Heart left ventricle (tissue), 16 donors: ENCODE data around the gene ATP11B. TPM values are rescaled to one million over a fixed set of nuclear protein-coding genes. Genes with fewer than 3 reads are reported as not detected.

Experiments
- ATAC-seq, 4 donors: fragments of 200-7000 bp; cut with Tn5 transposase; one replicate each; pipeline ENCODE4 v1.9.1; 2020 to 2022; ENCODE audit warnings: moderate library complexity in 4 of 4, mild to moderate bottlenecking in 3 of 4, moderate number of reproducible peaks in 1 of 4
- DNase-seq, 5 donors: peaks; one replicate each; pipeline ENCODE4 v3.0.0-alpha.2; 2020
- H3K27ac ChIP-seq, 12 donors: fragments of 200-600 bp; sonication (generic) in 4 of 12; one replicate each; pipeline versions ENCODE4 v1.5.0 to v1.8.0; 2016 to 2022; ENCODE audit warnings: mild to moderate bottlenecking in 2 of 12
- H3K27me3 ChIP-seq, 9 donors: fragments of 200-600 bp; sonication (generic) in 2 of 9; one replicate each; pipeline versions ENCODE4 v1.5.1 to v1.8.0; 2016 to 2022; ENCODE audit warnings: mild to moderate bottlenecking in 3 of 9
- H3K36me3 ChIP-seq, 9 donors: fragments of 200-600 bp; sonication (generic) in 2 of 9; one replicate each; pipeline versions ENCODE4 v1.5.0 to v1.8.0; 2018 to 2022; ENCODE audit warnings: mild to moderate bottlenecking in 2 of 9
- H3K4me1 ChIP-seq, 12 donors: fragments of 200-600 bp; sonication (generic) in 4 of 12; one replicate each; pipeline versions ENCODE4 v1.5.0 to v1.8.0; 2016 to 2022; ENCODE audit warnings: mild to moderate bottlenecking in 3 of 12
- H3K4me3 ChIP-seq, 12 donors: fragments of 200-600 bp; sonication (generic) in 4 of 12; one replicate each; pipeline versions ENCODE4 v1.5.0 to v1.8.0; 2017 to 2022; ENCODE audit warnings: mild to moderate bottlenecking in 9 of 12, moderate library complexity in 4 of 12
- H3K9me3 ChIP-seq, 12 donors: fragments of 200-600 bp; sonication (generic) in 4 of 12; one replicate each; pipeline versions ENCODE4 v1.5.0 to v1.8.0; 2016 to 2022; ENCODE audit warnings: mild to moderate bottlenecking in 1 of 12
- POLR2A ChIP-seq, 2 donors: fragments of 450-650 bp; IDR thresholded peaks; one replicate each; pipeline ENCODE4 v1.6.1; 2017; ENCODE audit warnings: antibody characterized with exemption in 2 of 2, mild to moderate bottlenecking in 2 of 2, moderate library complexity in 2 of 2
- WGBS, 4 donors: extraction: QIAGEN DNeasy Blood & Tissue Kit in 2 of 4; methylation state at CpG; one replicate each; pipeline versions ENCODE4 v1.1.5 to v1.1.7; 2013 to 2018; 5-methylcytosine and 5-hydroxymethylcytosine counted together
- intact Hi-C, 10 donors: fragments of 100-400 bp; cut with DNase I; formaldehyde crosslinking; loops; one replicate each; pipeline versions ENCODE4 v1.11.1 to v1.14.2; 2022
- polyA plus RNA-seq, 2 donors: library from polyadenylated mRNA; stranded (reverse); fragments of 200-250 nt; gene quantifications; one replicate each; pipeline ENCODE4 v1.2.3, GENCODE V29; 2013
- total RNA-seq, 9 donors: library from RNA; depleted of rRNA in 2 of 9; stranded (reverse); fragments of >200 nt in 2 of 9; fragmentation: NEBNext Ultra II Directional in 3 of 9; extraction: Animal tissue kit (Norgen Biotek cat#: 25700) in 3 of 9; gene quantifications; one replicate each; pipeline versions ENCODE4 v1.1.0 to v1.2.4, GENCODE V29; 2016 to 2023
- TF ChIP-seq, protein P1 (sequence below), 12 donors: fragments of 200-600 bp; sonication (generic) in 4 of 12; IDR thresholded peaks; one replicate each; pipeline versions ENCODE4 v1.5.0 to v1.8.0; 2018 to 2022; ENCODE audit warnings: antibody characterized with exemption in 12 of 12, mild to moderate bottlenecking in 5 of 12
- donor health status: ischemic (EF 13 %, LVEDD 7.1; RV severe dilation, severe dysfunction).
- donor health status: healthy with polysubstance abuse.
- donor health status: DM: no; HTN: yes; CAD: no.
- donor health status: DM: no; HTN: no; CAD: no.
- donor health status: ischemic (EF 25% LVEDD 6.9; RV normal size, moderate dysfunction).
- donor health status: ischemic (EF 25% LVEDD 5.7; RV mildly dilated, moderate dysfunction).
- donor health status: healthy.
- donor health status: DM: yes; HTN: yes; CAD: no.
- donor health status: ischemic (EF 35%, LVEDD 5.7; RV mildly dilated, moderate dysfunction).
- donor health status: nonischemic (EF 11% LVEDD 7.7; RV severe dilation, severe dysfunction).
- donor health status: DM: yes; HTN: yes; CAD: no.
- donor health status: PGD.
- donor health status: ischemic (EF 29% LVEDD 5.4; RV normal size, mild dysfunction).
- donor health status: nonischemic (EF 23%, LVEDD 6.1; RV moderate dilation, normal function).

Gene ATP11B
- total and polyA plus RNA-seq, 11 donors = 4.9 to 45.6 (median 30.9) TPM

DNA sequence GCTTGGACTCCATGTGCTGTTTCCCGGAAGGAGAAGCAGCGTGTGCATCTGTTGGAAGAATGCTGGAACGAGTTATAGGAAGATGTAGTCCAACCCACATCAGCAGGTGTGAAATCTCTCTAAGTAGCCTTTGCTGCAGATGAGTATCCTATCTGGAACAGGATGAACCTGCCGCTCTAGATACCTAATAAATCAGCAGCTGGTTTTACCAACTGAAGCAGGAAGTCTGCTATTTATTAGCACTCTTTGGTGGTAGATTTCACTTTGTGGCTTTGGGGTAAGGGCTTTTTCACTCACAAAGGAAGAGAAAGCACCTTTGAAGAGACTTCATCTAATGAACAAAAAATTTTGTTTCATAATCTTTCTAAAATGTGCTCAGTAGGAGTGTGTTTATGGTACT is 120.6 kb downstream of the ATP11B start:
- no peak for DNase-seq
- WGBS, 4 donors = 76 to 82% (median 79%) methylated on average over 4 of the region's 4 CpGs
- H3K9me3 ChIP-seq = no peaks in the 10 kb centered on the region
- H3K4me1 ChIP-seq = peaks cover 0 to 6% (median 0%) of the 10 kb centered on the region in 12 donors
- no peak overlapping the region for H3K4me3 ChIP-seq
- intact Hi-C loops = no loop called here
- no peak for ATAC-seq
- H3K27ac ChIP-seq = peak overlapping the region in 1 of 12 donors; percentile 30
- H3K27me3 ChIP-seq = no peaks in the 10 kb centered on the region
- peaks cover 0 to 60% (median 24%) of the 10 kb centered on the region in 9 donors for H3K36me3 ChIP-seq
- TF ChIP-seq, protein P1, sequence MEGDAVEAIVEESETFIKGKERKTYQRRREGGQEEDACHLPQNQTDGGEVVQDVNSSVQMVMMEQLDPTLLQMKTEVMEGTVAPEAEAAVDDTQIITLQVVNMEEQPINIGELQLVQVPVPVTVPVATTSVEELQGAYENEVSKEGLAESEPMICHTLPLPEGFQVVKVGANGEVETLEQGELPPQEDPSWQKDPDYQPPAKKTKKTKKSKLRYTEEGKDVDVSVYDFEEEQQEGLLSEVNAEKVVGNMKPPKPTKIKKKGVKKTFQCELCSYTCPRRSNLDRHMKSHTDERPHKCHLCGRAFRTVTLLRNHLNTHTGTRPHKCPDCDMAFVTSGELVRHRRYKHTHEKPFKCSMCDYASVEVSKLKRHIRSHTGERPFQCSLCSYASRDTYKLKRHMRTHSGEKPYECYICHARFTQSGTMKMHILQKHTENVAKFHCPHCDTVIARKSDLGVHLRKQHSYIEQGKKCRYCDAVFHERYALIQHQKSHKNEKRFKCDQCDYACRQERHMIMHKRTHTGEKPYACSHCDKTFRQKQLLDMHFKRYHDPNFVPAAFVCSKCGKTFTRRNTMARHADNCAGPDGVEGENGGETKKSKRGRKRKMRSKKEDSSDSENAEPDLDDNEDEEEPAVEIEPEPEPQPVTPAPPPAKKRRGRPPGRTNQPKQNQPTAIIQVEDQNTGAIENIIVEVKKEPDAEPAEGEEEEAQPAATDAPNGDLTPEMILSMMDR (IDR thresholded peaks at IDR 0.05) = no peak
- no peak for TF ChIP-seq POLR2A (IDR thresholded peaks at IDR 0.05)

DNA sequence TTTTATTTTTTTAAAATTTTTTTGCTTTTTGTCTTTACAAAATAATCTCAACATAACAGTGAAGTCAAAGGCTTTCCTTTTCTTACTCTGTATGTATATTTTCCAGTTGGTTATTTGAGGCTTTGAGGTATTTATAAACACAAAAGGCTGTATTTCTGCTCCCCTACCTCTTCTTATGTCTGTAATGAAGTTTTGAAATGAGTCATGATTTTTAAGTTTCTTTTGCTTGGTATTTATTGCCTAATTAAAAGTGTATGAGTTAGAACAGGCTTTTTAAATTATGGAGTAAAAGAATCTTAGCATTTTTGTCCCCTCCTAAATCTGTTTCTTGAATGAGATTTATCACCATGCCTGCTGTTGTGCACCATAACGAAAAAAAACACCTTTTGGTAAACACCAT is 121.0 kb downstream of the ATP11B start:
- Histone ChIP-seq H3K9me3 (no peaks in the 10 kb centered on the region), H3K4me1 (peaks cover 0 to 6% (median 0%) of the 10 kb centered on the region in 12 donors), H3K27me3 (no peaks in the 10 kb centered on the region), H3K36me3 (peaks cover 0 to 60% (median 24%) of the 10 kb centered on the region in 9 donors), H3K27ac (no peak overlapping the region), H3K4me3 (no peak overlapping the region)
- no peak for ATAC-seq
- 95 to 97% (median 96%) methylated on average over 1 of the region's 1 CpG for WGBS, 4 donors
- TF ChIP-seq, protein P1 (IDR thresholded peaks at IDR 0.05) = no peak
- no peak for TF ChIP-seq POLR2A (IDR thresholded peaks at IDR 0.05)
- no peak for DNase-seq
- intact Hi-C loops = no loop called here

DNA sequence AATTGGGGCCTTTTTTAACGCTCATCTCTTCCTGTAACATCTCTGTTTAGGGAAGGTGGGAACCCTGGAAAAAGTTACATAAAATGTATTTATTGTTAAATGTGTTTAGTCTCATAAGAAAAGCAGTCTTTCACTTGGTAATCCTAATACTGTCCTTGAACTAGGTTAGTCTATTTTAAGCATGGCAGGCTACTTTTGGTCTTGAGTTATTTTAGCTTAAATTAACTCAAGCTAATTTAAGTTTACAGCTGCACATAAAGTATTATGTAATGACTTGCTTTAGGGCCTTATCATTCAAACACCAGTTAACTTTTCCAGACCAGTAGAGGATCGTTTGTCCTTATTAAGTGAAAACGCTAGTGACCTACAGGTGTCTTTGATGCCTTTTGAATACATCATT is 123.8 kb downstream of the ATP11B start:
- Histone ChIP-seq H3K4me3 (no peak overlapping the region), H3K9me3 (no peaks in the 10 kb centered on the region), H3K36me3 (peaks cover 0 to 53% (median 24%) of the 10 kb centered on the region in 9 donors), H3K27ac (no peak overlapping the region), H3K27me3 (no peaks in the 10 kb centered on the region), H3K4me1 (peaks cover 0 to 14% (median 4%) of the 10 kb centered on the region in 12 donors)
- intact Hi-C loops = no loop called here
- no peak for DNase-seq
- 63 to 70% (median 68%) methylated on average over 3 of the region's 3 CpGs for WGBS, 4 donors
- no peak for TF ChIP-seq POLR2A (IDR thresholded peaks at IDR 0.05)
- TF ChIP-seq, protein P1 (IDR thresholded peaks at IDR 0.05) = no peak
- ATAC-seq = peak in 2 of 4 donors; percentile 21 to 59

DNA sequence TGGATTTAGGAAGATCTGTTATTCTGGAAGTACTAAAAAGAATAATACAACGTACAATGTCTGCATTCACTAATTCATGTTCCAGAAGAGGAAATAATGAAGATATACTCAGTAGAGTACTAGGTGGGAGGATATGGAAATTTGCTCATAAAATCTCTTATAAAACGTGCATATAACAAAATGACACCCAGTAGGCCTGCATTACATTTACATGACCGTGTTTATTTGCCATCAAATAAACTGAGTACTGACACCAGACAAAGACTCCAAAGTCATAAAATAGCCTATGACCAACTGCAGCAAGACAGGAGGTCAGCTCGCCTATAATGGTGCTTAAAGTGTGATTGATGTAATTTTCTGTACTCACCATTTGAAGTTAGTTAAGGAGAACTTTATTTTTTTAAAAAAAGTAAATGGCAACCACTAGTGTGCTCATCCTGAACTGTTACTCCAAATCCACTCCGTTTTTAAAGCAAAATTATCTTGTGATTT is 126.6 kb downstream of the ATP11B start:
- Histone ChIP-seq H3K36me3 (peaks cover 0 to 31% (median 6%) of the 10 kb centered on the region in 9 donors), H3K4me3 (no peak overlapping the region), H3K27ac (no peak overlapping the region), H3K27me3 (no peaks in the 10 kb centered on the region), H3K4me1 (peaks cover 0 to 14% (median 3%) of the 10 kb centered on the region in 12 donors), H3K9me3 (peaks cover 0 to 2% (median 0%) of the 10 kb centered on the region in 12 donors)
- DNase-seq (no peak), ATAC-seq (no peak)
- TF ChIP-seq, protein P1 (IDR thresholded peaks at IDR 0.05) = no peak
- WGBS, 4 donors = 91 to 95% (median 93%) methylated on average over 5 of the region's 5 CpGs
- intact Hi-C loops = no loop called here
